SK-N-SH (cell line): ENCODE results near the gene MXD3. TPM values are rescaled to one million over a fixed set of nuclear protein-coding genes. Genes with fewer than 3 reads are reported as not detected.

Source experiments
- CTCF ChIA-PET: fragments of 300-600, 350-600 bp; formaldehyde crosslinking; extraction: SDS; loops from one replicate; lab custom pipeline; 2021; lab: Yijun Ruan, JAX
- POLR2A ChIA-PET: fragments of 350-600 bp; sonication (Branson Sonifier 250); formaldehyde crosslinking; extraction: SDS; loops from one replicate; lab custom pipeline; 2020; ENCODE audit warnings: antibody characterized with exemption, inconsistent platforms; lab: Yijun Ruan, JAX
- DNase-seq: peaks from one replicate; pipeline ENCODE4 v3.0.0; 2012
- H2AFZ ChIP-seq: fragments of 200-600 bp; sonication (generic); 2 replicates; pipeline ENCODE4 v1.8.1; 2016; ENCODE audit warnings: antibody characterized with exemption, mild to moderate bottlenecking, low read depth
- H3F3A ChIP-seq: fragments of 200-600 bp; sonication (generic); replicated peaks from 2 replicates; pipeline ENCODE3; 2016; ENCODE audit warnings: antibody characterized with exemption, mild to moderate bottlenecking; ENCODE audit not compliant: insufficient read depth
- H3K27ac ChIP-seq, 2 experiments: fragments of 200-500 bp in 1 of 2; fragments of 200-600 bp in 1 of 2; sonication (Bioruptor generic) in 1 of 2; sonication (generic), shearing (Covaris generic) in 1 of 2; 2 replicates each; pipeline versions ENCODE4 v1.5.1 to v1.6.1; 2014 to 2016; ENCODE audit warnings: low read depth in 2 of 2, inconsistent platforms in 1 of 2, low read length in 1 of 2, mild to moderate bottlenecking in 1 of 2, mixed read lengths in 1 of 2
- H3K27me3 ChIP-seq: fragments of 200-600 bp; sonication (generic), shearing (Covaris generic); 2 replicates; pipeline ENCODE4 v1.6.1; 2016; ENCODE audit warnings: mixed run types; ENCODE audit not compliant: insufficient read depth
- H3K36me3 ChIP-seq, 2 experiments: fragments of 200-500 bp in 1 of 2; fragments of 200-600 bp in 1 of 2; sonication (Bioruptor generic) in 1 of 2; sonication (generic) in 1 of 2; replicated peaks in 1 of 2; 2 replicates each; pipeline versions ENCODE3 to v1.5.1; 2014 to 2016; ENCODE audit warnings: low read length in 1 of 2, mild to moderate bottlenecking in 1 of 2; ENCODE audit not compliant: insufficient read depth in 2 of 2, control insufficient read depth in 1 of 2
- H3K4me1 ChIP-seq, 2 experiments: fragments of 200-500 bp in 1 of 2; fragments of 200-600 bp in 1 of 2; sonication (Bioruptor generic) in 1 of 2; sonication (generic), shearing (Covaris generic) in 1 of 2; 2 replicates each; pipeline versions ENCODE4 v1.5.1 to v1.6.1; 2014 to 2016; ENCODE audit warnings: low read depth in 1 of 2, low read length in 1 of 2, mixed run types in 1 of 2; ENCODE audit not compliant: insufficient read depth in 2 of 2, control insufficient read depth in 1 of 2
- H3K4me2 ChIP-seq: fragments of 200-600 bp; sonication (generic), shearing (Covaris generic); 2 replicates; pipeline ENCODE4 v1.6.1; 2017; ENCODE audit warnings: mixed run types
- H3K4me3 ChIP-seq, 2 experiments: fragments of 200-500 bp in 1 of 2; fragments of 200-600 bp in 1 of 2; sonication (Bioruptor generic) in 1 of 2; sonication (generic), shearing (Covaris generic) in 1 of 2; 2 replicates each; pipeline versions ENCODE4 v1.5.1 to v1.8.1; 2014 to 2016; ENCODE audit warnings: low read depth in 2 of 2, inconsistent platforms in 1 of 2, low read length in 1 of 2, mild to moderate bottlenecking in 1 of 2, mixed read lengths in 1 of 2, moderate library complexity in 1 of 2
- H3K79me2 ChIP-seq: fragments of 200-600 bp; sonication (generic); 2 replicates; pipeline ENCODE4 v1.8.1; 2017; ENCODE audit warnings: mild to moderate bottlenecking; ENCODE audit not compliant: insufficient read depth
- H3K9ac ChIP-seq: fragments of 200-600 bp; sonication (generic); 2 replicates; pipeline ENCODE4 v1.6.1; 2017; ENCODE audit warnings: mixed run types
- H3K9me2 ChIP-seq: fragments of 200-600 bp; sonication (generic); 2 replicates; pipeline ENCODE4 v1.6.1; 2017; ENCODE audit warnings: mixed run types
- H3K9me3 ChIP-seq: fragments of 200-600 bp; sonication (generic); 2 replicates; pipeline ENCODE4 v1.6.1; 2017; ENCODE audit warnings: mixed run types, mild to moderate bottlenecking, moderate library complexity
- H4K20me1 ChIP-seq: fragments of 200-600 bp; sonication (generic); 2 replicates; pipeline ENCODE4 v1.6.1; 2017; ENCODE audit warnings: mild to moderate bottlenecking, mixed run types; ENCODE audit not compliant: insufficient read depth
- CTCF ChIP-seq: fragments of 200-600 bp; sonication (generic); IDR thresholded peaks from 2 replicates; pipeline ENCODE4 v1.6.1; 2017; ENCODE audit warnings: antibody characterized with exemption, mild to moderate bottlenecking, moderate library complexity
- EP300 ChIP-seq, 2 experiments: IDR thresholded peaks; 2 replicates each; pipeline versions ENCODE4 v1.4.0 to v1.6.1; 2012; ENCODE audit warnings: borderline replicate concordance in 1 of 2, low read depth in 1 of 2, low read length in 1 of 2
- EZH2phosphoT487 ChIP-seq: fragments of 200-600 bp; sonication (generic); IDR thresholded peaks from 2 replicates; pipeline ENCODE4 v1.6.1; 2017; ENCODE audit warnings: low read depth, mixed run types, mild to moderate bottlenecking, antibody characterized with exemption, moderate library complexity, borderline replicate concordance
- FOXM1 ChIP-seq: IDR thresholded peaks from 2 replicates; pipeline ENCODE4 v1.4.0; 2012; ENCODE audit warnings: low read depth, mild to moderate bottlenecking
- GABPA ChIP-seq: IDR thresholded peaks from 2 replicates; pipeline ENCODE4 v1.4.0; 2012; ENCODE audit warnings: low read depth, mild to moderate bottlenecking
- GATA2 ChIP-seq: sonication (generic); formaldehyde crosslinking; IDR thresholded peaks from 2 replicates; pipeline ENCODE4 v1.5.0; 2020; ENCODE audit warnings: mild to moderate bottlenecking, missing genetic modification reagents
- MXI1 ChIP-seq: IDR thresholded peaks from 2 replicates; pipeline ENCODE4 v1.6.1; 2012; ENCODE audit warnings: mild to moderate bottlenecking, low read depth, low read length, improper control_type of control experiment
- NFIC ChIP-seq: IDR thresholded peaks from 2 replicates; pipeline ENCODE4 v1.4.0; 2012; ENCODE audit warnings: borderline replicate concordance
- PBX3 ChIP-seq: IDR thresholded peaks from 2 replicates; pipeline ENCODE4; 2012
- RAD21 ChIP-seq: IDR thresholded peaks from 2 replicates; pipeline ENCODE4 v1.6.1; 2012; ENCODE audit warnings: mild to moderate bottlenecking, low read length
- RCOR1 ChIP-seq: fragments of 150-350 bp; IDR thresholded peaks from 2 replicates; pipeline ENCODE4 v1.6.1; 2017; ENCODE audit warnings: antibody characterized with exemption, low read length
- RXRA ChIP-seq: IDR thresholded peaks from 2 replicates; pipeline ENCODE4 v1.4.0; 2012; ENCODE audit warnings: low read depth, mild to moderate bottlenecking, borderline replicate concordance
- SIN3A ChIP-seq: IDR thresholded peaks from 2 replicates; pipeline ENCODE4 v1.6.1; 2012; ENCODE audit warnings: low read depth, mild to moderate bottlenecking, low read length, moderate library complexity, borderline replicate concordance
- TAF1 ChIP-seq: IDR thresholded peaks from 2 replicates; pipeline ENCODE4 v1.6.1; 2012; ENCODE audit warnings: low read depth, mild to moderate bottlenecking, low read length, moderate library complexity, borderline replicate concordance
- TCF12 ChIP-seq: IDR thresholded peaks from 2 replicates; pipeline ENCODE4 v1.4.0; 2012
- TEAD4 ChIP-seq: IDR thresholded peaks from 2 replicates; pipeline ENCODE4 v1.4.0; 2012; ENCODE audit warnings: mild to moderate bottlenecking, borderline replicate concordance; ENCODE audit not compliant: insufficient read depth
- USF1 ChIP-seq: IDR thresholded peaks from 2 replicates; pipeline ENCODE4 v1.4.0; 2012; ENCODE audit warnings: low read depth, borderline replicate concordance
- ZBTB33 ChIP-seq: IDR thresholded peaks from 2 replicates; pipeline ENCODE4 v1.4.0; 2012; ENCODE audit warnings: low read depth, borderline replicate concordance
- WGBS: methylation state at CpG from one replicate; pipeline ENCODE4 v1.1.6; 2017; ENCODE audit warnings: low lambda C conversion rate; 5-methylcytosine and 5-hydroxymethylcytosine counted together
- polyA plus RNA-seq, 3 experiments: library from polyadenylated mRNA; depleted of rRNA; stranded (reverse); fragments of >200 nt; gene quantifications; 2 replicates each; pipeline ENCODE4 v1.2.3, GENCODE V29; 2012

The MXD3 gene
- polyA plus RNA-seq, 1 of the 3 experiments (the other 2 are of a cell fraction): 22.6 TPM

GRCh38 chr5:177354256-177354655 is 42.6 kb upstream of the MXD3 start:
- TF ChIP-seq TEAD4 (no peak), RCOR1 (no peak), RAD21 (no peak), GABPA (no peak), SIN3A (no peak), TCF12 (no peak), PBX3 (no peak), FOXM1 (no peak), EZH2phosphoT487 (no peak), CTCF (no peak), MXI1 (no peak), ZBTB33 (no peak), USF1 (no peak), NFIC (no peak), GATA2 (no peak), RXRA (no peak), EP300 (IDR thresholded peaks at IDR 0.05; ENCODE audit: borderline replicate concordance in 1 of 2, low read depth in 1 of 2, low read length in 1 of 2) (no peak), TAF1 (no peak)
- Histone ChIP-seq H3K9me2 (no peaks in the 10 kb centered on the region), H3K27ac (no peak overlapping the region), H3K79me2 (peaks cover 22% of the 10 kb centered on the region), H3K27me3 (no peaks in the 10 kb centered on the region), H4K20me1 (no peaks in the 10 kb centered on the region), H2AFZ (no peak overlapping the region), H3K4me1 (peaks cover 0 to 26% of the 10 kb centered on the region in 2 experiments; a peak in 2 of 4 replicates), H3K9me3 (no peaks in the 10 kb centered on the region), H3K36me3 (peaks cover 0 to 5% of the 10 kb centered on the region in 2 experiments), H3K4me3 (no peak overlapping the region), H3K4me2 (no peak overlapping the region), H3F3A (no peaks in the 10 kb centered on the region), H3K9ac (no peak overlapping the region)
- POLR2A ChIA-PET: no interaction called here
- 73% methylated on average over 3 of the region's 3 CpGs for WGBS
- no peak for DNase-seq
- CTCF ChIA-PET: interaction anchor here (1.1 to 3.3 kb wide), 2 partner anchors 16 to 36 kb away, joined by 3 to 14 read pairs; no protein-coding TSS in a partner anchor
